GM21825 (cell line): ENCODE measurements around the gene WWOX.
"Not testable (repeated sequence)": the region's sequence is repeated elsewhere in the genome, so short reads cannot be mapped to it uniquely, and the experiment has no call there.

Experiments
- ATAC-seq: cut with Tn5 transposase; IDR thresholded peaks from one replicate; pipeline ENCODE4 v1.9.1; 2021; ENCODE audit warnings: mild to moderate bottlenecking, moderate library complexity; ENCODE audit not compliant: unreplicated experiment

WWOX gene

GRCh38 chr16:78594191-78594590 lies 494.7 kb downstream of the WWOX start:
- no peak for ATAC-seq

- no peak for ATAC-seq
Observed at GRCh38 chr16:78596348-78596995, 497.0 kb downstream of the WWOX start.

- ATAC-seq = no peak
Observed at GRCh38 chr16:78596996-78597422, 497.6 kb downstream of the WWOX start.

GRCh38 chr16:78597809-78598570 lies 498.5 kb downstream of the WWOX start:
- no peak for ATAC-seq

GRCh38 chr16:78599271-78599670 lies 499.8 kb downstream of the WWOX start:
- no peak for ATAC-seq

GRCh38 chr16:78604423-78605062 lies 505.1 kb downstream of the WWOX start:
- ATAC-seq = not testable (repeated sequence)

GRCh38 chr16:78605548-78606101 lies 506.2 kb downstream of the WWOX start:
- no peak for ATAC-seq

GRCh38 chr16:78606545-78606944 lies 507.1 kb downstream of the WWOX start:
- ATAC-seq = no peak

GRCh38 chr16:78607022-78607421 lies 507.6 kb downstream of the WWOX start:
- no peak for ATAC-seq

GRCh38 chr16:78607465-78607864 lies 508.0 kb downstream of the WWOX start:
- ATAC-seq = no peak

GRCh38 chr16:78608305-78608776 lies 508.9 kb downstream of the WWOX start:
- no peak for ATAC-seq

- no peak for ATAC-seq
Observed at GRCh38 chr16:78609402-78610274, 510.2 kb downstream of the WWOX start.

- ATAC-seq = no peak
Observed at GRCh38 chr16:78611318-78611717, 511.9 kb downstream of the WWOX start.

GRCh38 chr16:78619811-78620210 lies 520.4 kb downstream of the WWOX start:
- ATAC-seq = no peak

GRCh38 chr16:78620291-78620690 lies 520.8 kb downstream of the WWOX start:
- no peak for ATAC-seq

- ATAC-seq = no peak
Observed at GRCh38 chr16:78623796-78624195, 524.3 kb downstream of the WWOX start.

GRCh38 chr16:78624366-78624765 lies 524.9 kb downstream of the WWOX start:
- no peak for ATAC-seq

- no peak for ATAC-seq
Observed at GRCh38 chr16:78628461-78629045, 529.1 kb downstream of the WWOX start.

- ATAC-seq = no peak
Observed at GRCh38 chr16:78629173-78629572, 529.7 kb downstream of the WWOX start.

GRCh38 chr16:78630102-78630501 lies 530.6 kb downstream of the WWOX start:
- no peak for ATAC-seq
